Fibroblast of mammary gland (primary cell): Measurements from ENCODE around the gene OVCH1.
"Not testable (repeated sequence)": the region's sequence is repeated elsewhere in the genome, so short reads cannot be mapped to it uniquely, and the experiment has no call there.

Experiments used
- DNase-seq: peaks from one replicate; pipeline ENCODE4 v3.0.0-alpha.2; 2010; ENCODE audit warnings: low read depth
- H3K4me3 ChIP-seq: 2 replicates; pipeline ENCODE4 v1.5.1; 2011; ENCODE audit warnings: low read depth, mild to moderate bottlenecking, low read length, moderate library complexity; ENCODE audit not compliant: control insufficient read depth
- CTCF ChIP-seq: conservative IDR thresholded peaks from 2 replicates; pipeline ENCODE4 v1.5.1; 2011; ENCODE audit warnings: low read depth, low read length, inconsistent platforms; ENCODE audit not compliant: control insufficient read depth, insufficient read depth

OVCH1 gene

GRCh38 chr12:29437575-29437974, 59.9 kb downstream of the OVCH1 start:
- no peak for TF ChIP-seq CTCF
- no peak for DNase-seq
- H3K4me3 ChIP-seq, result no peak overlapping the region

DNA sequence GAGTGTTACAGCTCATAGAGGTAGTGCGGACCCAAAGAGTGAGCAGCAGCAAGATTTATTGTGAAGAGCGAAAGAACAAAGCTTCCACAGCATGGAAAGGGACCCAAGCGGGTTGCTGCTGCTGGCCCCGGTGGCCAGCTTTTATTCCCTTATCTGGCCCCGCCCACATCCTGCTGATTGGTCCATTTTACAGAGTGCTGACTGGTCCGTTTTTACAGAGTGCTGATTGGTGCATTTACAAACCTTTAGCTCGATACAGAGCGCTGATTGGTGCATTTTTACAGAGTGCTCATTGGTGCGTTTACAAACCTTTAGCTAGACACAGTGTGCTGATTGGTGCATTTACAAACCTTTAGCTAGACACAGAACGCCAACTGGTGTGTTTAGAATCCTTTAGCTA, 60.7 kb downstream of the OVCH1 start:
- not testable (repeated sequence) for H3K4me3 ChIP-seq, DNase-seq

GRCh38 chr12:29431513-29431912, 66.0 kb downstream of the OVCH1 start:
- no peak for DNase-seq
- no peak for TF ChIP-seq CTCF
- no peak overlapping the region for H3K4me3 ChIP-seq

GRCh38 chr12:29430716-29431044, 66.8 kb downstream of the OVCH1 start:
- DNase-seq, result no peak
- no peak for TF ChIP-seq CTCF

DNA sequence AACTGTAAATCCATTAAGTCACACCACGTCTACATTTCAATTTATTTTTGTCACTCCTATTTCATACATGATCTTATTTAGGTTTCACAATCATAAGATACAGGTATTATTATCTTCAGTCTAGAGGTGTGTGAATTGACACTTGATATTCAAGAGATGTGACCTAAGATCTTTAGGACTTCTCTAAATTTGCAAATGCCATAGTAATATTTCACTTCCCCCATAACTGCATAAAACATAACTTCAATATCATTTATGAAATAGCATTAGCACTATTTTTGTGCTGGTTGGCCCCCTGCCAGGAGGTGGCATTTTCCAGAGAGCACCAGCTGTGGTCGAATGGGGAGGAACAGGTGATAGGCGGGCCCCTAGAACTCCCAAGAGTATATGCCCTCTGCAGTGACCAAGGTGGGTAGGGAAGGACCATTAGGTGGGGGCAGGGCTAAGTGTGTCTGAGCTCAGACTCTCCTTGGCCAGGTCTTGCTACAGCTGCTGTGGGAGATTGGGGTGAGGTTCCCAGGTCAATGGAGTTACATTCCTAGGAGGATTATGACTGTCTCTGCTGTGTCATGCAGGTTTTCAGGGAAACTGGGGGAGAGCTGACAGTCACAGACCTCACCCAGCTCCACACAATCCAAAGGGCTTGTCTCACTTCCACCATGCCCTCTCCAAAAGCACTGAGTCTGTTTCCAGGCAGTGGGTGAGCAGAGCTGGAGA, 67.3 kb downstream of the OVCH1 start:
- TF ChIP-seq CTCF, result no peak
- no peak for DNase-seq
- no peak overlapping the region for H3K4me3 ChIP-seq

More at GRCh38 chr12:29430716-29431044, 66.8 kb downstream of the OVCH1 start:
- H3K4me3 ChIP-seq, result no peak overlapping the region

DNA sequence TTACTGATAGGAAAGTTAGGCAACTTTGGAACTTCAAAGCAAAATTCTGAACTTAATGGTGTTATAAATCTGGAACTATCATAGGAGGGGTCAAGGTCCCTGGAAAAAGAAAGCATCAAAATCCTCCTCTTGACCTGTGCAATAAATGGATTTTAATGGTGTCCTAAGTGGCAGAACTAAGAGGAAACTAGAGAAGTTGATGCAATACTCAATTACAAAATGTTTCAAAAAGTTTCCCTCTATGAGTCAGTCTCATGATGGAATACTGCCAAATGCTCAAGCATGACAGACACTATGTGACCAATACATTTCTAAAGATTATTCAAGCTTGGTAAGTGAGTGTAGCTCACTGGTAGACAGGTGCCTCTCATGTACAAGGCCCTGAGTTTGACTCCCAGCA, 68.9 kb downstream of the OVCH1 start:
- peak; percentile 93 for DNase-seq
- H3K4me3 ChIP-seq, result no peak overlapping the region
- TF ChIP-seq CTCF, result no peak

DNA sequence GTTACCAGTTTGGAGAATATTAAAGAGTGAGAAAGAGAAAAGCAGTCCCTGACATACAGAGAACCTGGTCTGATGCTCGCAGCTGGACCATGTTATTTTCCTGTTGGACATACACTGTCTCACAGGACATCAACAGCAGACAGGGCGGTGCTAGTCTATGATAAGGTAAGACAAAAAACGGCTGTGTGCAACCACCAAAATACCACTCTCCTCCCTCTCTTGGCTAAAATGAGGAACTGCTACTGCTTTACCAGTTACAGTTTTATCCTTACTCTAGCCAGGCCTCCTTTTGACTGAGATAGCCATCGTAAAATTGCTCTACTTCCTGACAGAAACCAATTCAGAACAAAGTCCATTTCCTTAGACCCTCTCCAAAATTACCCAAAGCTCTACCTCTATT, 69.5 kb downstream of the OVCH1 start:
- H3K4me3 ChIP-seq, result no peak overlapping the region
- TF ChIP-seq CTCF, result no peak
- no peak for DNase-seq
